Loucy (cell line): ENCODE measurements around the gene HDGFL3.

Experiments
- CTCF ChIP-seq: fragments of 200-600 bp; sonication (generic); conservative IDR thresholded peaks from 2 replicates; pipeline ENCODE4 v1.5.1; 2014; ENCODE audit warnings: mild to moderate bottlenecking, antibody characterized with exemption, low read length
- EZH2phosphoT487 ChIP-seq: fragments of 200-600 bp; IDR thresholded peaks from 2 replicates; pipeline ENCODE4 v1.6.1; 2018; ENCODE audit warnings: antibody characterized with exemption, mild to moderate bottlenecking, moderate library complexity, borderline replicate concordance

GRCh38 chr15:83207009-83207659 lies 489 bp downstream of the HDGFL3 start:
- TF ChIP-seq CTCF: no peak
- no peak for TF ChIP-seq EZH2phosphoT487
